ENCODE measurements around the gene PLCB1. TPM values are rescaled to one million over a fixed set of nuclear protein-coding genes. Genes with fewer than 3 reads are reported as not detected.

PLCB1 gene
- total and polyA plus RNA-seq, 4 donors, result 1.6 to 43.8 (median 6.1) TPM

- TF ChIP-seq CTCF (IDR thresholded peaks at IDR 0.05; ENCODE audit: control extremely low read depth, extremely low read depth), result no peak
- no peak for ATAC-seq (ENCODE audit: insufficient read depth, low FRiP score)
These were observed 100.3 kb downstream of the PLCB1 start for GRCh38 chr20:8232332-8232731.

GRCh38 chr20:8234580-8234979 is 102.5 kb downstream of the PLCB1 start:
- Histone ChIP-seq H3K36me3 (ENCODE audit: control insufficient read depth in 4 of 4, insufficient read depth in 4 of 4, low read length in 4 of 4) (no peaks in the 10 kb centered on the region), H3K4me1 (ENCODE audit: control insufficient read depth in 5 of 5, insufficient read depth in 5 of 5, low read length in 5 of 5) (peaks cover 0 to 12% (median 0%) of the 10 kb centered on the region in 5 donors), H3K27me3 (ENCODE audit: control insufficient read depth in 3 of 3, insufficient read depth in 3 of 3, low read length in 2 of 3) (no peaks in the 10 kb centered on the region), H3K4me3 (no peak overlapping the region), H3K9me3 (ENCODE audit: control insufficient read depth in 4 of 4, insufficient read depth in 3 of 4, low read length in 3 of 4) (no peaks in the 10 kb centered on the region), H3K9ac (ENCODE audit: insufficient read depth in 1 of 2, low read length in 2 of 2) (no peak overlapping the region), H3K27ac (ENCODE audit: low read depth in 1 of 2, low read length in 1 of 2) (no peak overlapping the region)
- ATAC-seq (ENCODE audit: insufficient read depth, low FRiP score) (no peak), DNase-seq (peak in 1 of 3 donors; percentile 23)
- 62 to 69% methylated on average over 2 of the region's 2 CpGs for WGBS, 2 donors
- TF ChIP-seq CTCF (IDR thresholded peaks at IDR 0.05; ENCODE audit: control extremely low read depth, extremely low read depth), result no peak

More at GRCh38 chr20:8232332-8232731, 100.3 kb downstream of the PLCB1 start:
- no peak overlapping the region for H3K27ac ChIP-seq (ENCODE audit: low read depth in 1 of 2, low read length in 1 of 2)
- no peak overlapping the region for H3K9ac ChIP-seq (ENCODE audit: insufficient read depth in 1 of 2, low read length in 2 of 2)
- 84 to 89% methylated on average over 3 of the region's 3 CpGs for WGBS, 2 donors
- peaks cover 0 to 13% (median under 1%) of the 10 kb centered on the region in 5 donors for H3K4me1 ChIP-seq (ENCODE audit: control insufficient read depth in 5 of 5, insufficient read depth in 5 of 5, low read length in 5 of 5)
- H3K9me3 ChIP-seq (ENCODE audit: control insufficient read depth in 4 of 4, insufficient read depth in 3 of 4, low read length in 3 of 4), result no peaks in the 10 kb centered on the region
- no peaks in the 10 kb centered on the region for H3K27me3 ChIP-seq (ENCODE audit: control insufficient read depth in 3 of 3, insufficient read depth in 3 of 3, low read length in 2 of 3)
- DNase-seq, result no peak
- no peaks in the 10 kb centered on the region for H3K36me3 ChIP-seq (ENCODE audit: control insufficient read depth in 4 of 4, insufficient read depth in 4 of 4, low read length in 4 of 4)
- H3K4me3 ChIP-seq, result no peak overlapping the region

GRCh38 chr20:8242066-8242465 is 110.0 kb downstream of the PLCB1 start:
- no peaks in the 10 kb centered on the region for H3K36me3 ChIP-seq (ENCODE audit: control insufficient read depth in 4 of 4, insufficient read depth in 4 of 4, low read length in 4 of 4)
- no peak for ATAC-seq (ENCODE audit: insufficient read depth, low FRiP score)
- no peak for DNase-seq
- WGBS, 2 donors, result 89 to 90% methylated on average over 2 of the region's 2 CpGs
- no peaks in the 10 kb centered on the region for H3K27me3 ChIP-seq (ENCODE audit: control insufficient read depth in 3 of 3, insufficient read depth in 3 of 3, low read length in 2 of 3)
- H3K4me1 ChIP-seq (ENCODE audit: control insufficient read depth in 5 of 5, insufficient read depth in 5 of 5, low read length in 5 of 5), result peaks cover 0 to 19% (median 0%) of the 10 kb centered on the region in 5 donors
- no peak for TF ChIP-seq CTCF (IDR thresholded peaks at IDR 0.05; ENCODE audit: control extremely low read depth, extremely low read depth)
- H3K9me3 ChIP-seq (ENCODE audit: control insufficient read depth in 4 of 4, insufficient read depth in 3 of 4, low read length in 3 of 4), result no peaks in the 10 kb centered on the region
- H3K27ac ChIP-seq (ENCODE audit: low read depth in 1 of 2, low read length in 1 of 2), result no peak overlapping the region
- no peak overlapping the region for H3K4me3 ChIP-seq
- H3K9ac ChIP-seq (ENCODE audit: insufficient read depth in 1 of 2, low read length in 2 of 2), result no peak overlapping the region
